ENCODE results near the gene GNGT1.

- no peak for TF ChIP-seq CTCF (IDR thresholded peaks at IDR 0.05)
- TF ChIP-seq HOXA7 (CRISPR knock-in tag; IDR thresholded peaks at IDR 0.05), result no peak
- TF ChIP-seq MAX (IDR thresholded peaks at IDR 0.05), result peak; percentile 54
- peak; percentile 47 for TF ChIP-seq POLR2A (IDR thresholded peaks at IDR 0.05; ENCODE audit: low read length)
- TF ChIP-seq CBX2 (IDR thresholded peaks at IDR 0.05; ENCODE audit: borderline replicate concordance, low read depth), result no peak
- TF ChIP-seq EP300 (IDR thresholded peaks at IDR 0.05), result 0 out of 5 replicates have a peak, but pooled peaks of 1 of the 2 experiments have one; percentile 21
- TF ChIP-seq ATOH8 (CRISPR knock-in tag; IDR thresholded peaks at IDR 0.05; ENCODE audit: low read depth), result no peak
- no peak for TF ChIP-seq NR3C1 (IDR thresholded peaks at IDR 0.05)
- TF ChIP-seq ELK1 (IDR thresholded peaks at IDR 0.05; ENCODE audit: low read depth, low read length), result no peak
- no peak for TF ChIP-seq USF2 (IDR thresholded peaks at IDR 0.05)
- 0 out of 5 replicates have a peak, but pooled peaks of 1 of the 2 experiments have one; percentile 19 for TF ChIP-seq RAD21 (conservative IDR thresholded peaks at IDR 0.05 in 1 of 2, IDR thresholded peaks at IDR 0.05 in 1 of 2)
These were observed 15.5 kb downstream of the GNGT1 start, which contains the start of gene GNG11 for GRCh38 chr7:93921607-93922566.

Measured in A549 (cell line).